Smooth muscle cell (in vitro differentiated cells): ENCODE results near the gene CLDN11. TPM values are rescaled to one million over a fixed set of nuclear protein-coding genes. Genes with fewer than 3 reads are reported as not detected.

Experiments used
- DNase-seq: peaks from one replicate; lab custom pipeline; 2025; ENCODE audit not compliant: unreplicated experiment; lab: John Stamatoyannopoulos, UW
- H2AFZ ChIP-seq: fragments of 200-600 bp; sonication (generic); 2 replicates; pipeline ENCODE4 v1.6.0; 2016; ENCODE audit warnings: antibody characterized with exemption, low read depth, mild to moderate bottlenecking
- H3F3A ChIP-seq: fragments of 200-600 bp; sonication (generic); 2 replicates; pipeline ENCODE4 v1.6.0; 2017; ENCODE audit warnings: antibody characterized with exemption, low read depth
- H3K27ac ChIP-seq: fragments of 200-600 bp; sonication (generic); 2 replicates; pipeline ENCODE4 v1.5.1; 2016; ENCODE audit warnings: low read depth, mild to moderate bottlenecking
- H3K27me3 ChIP-seq: fragments of 200-600 bp; sonication (generic); 2 replicates; pipeline ENCODE4 v1.6.1; 2016; ENCODE audit warnings: low read depth, mild to moderate bottlenecking
- H3K36me3 ChIP-seq: fragments of 200-600 bp; sonication (generic); 2 replicates; pipeline ENCODE4 v1.5.1; 2016; ENCODE audit warnings: low read depth
- H3K4me1 ChIP-seq: fragments of 200-600 bp; sonication (generic); 2 replicates; pipeline ENCODE4 v1.5.1; 2016; ENCODE audit warnings: low read depth
- H3K4me2 ChIP-seq: fragments of 200-600 bp; sonication (generic); 2 replicates; pipeline ENCODE4 v1.6.0; 2016; ENCODE audit warnings: mild to moderate bottlenecking
- H3K4me3 ChIP-seq: fragments of 200-600 bp; sonication (generic); 2 replicates; pipeline ENCODE4 v1.5.1; 2016; ENCODE audit warnings: mild to moderate bottlenecking
- H3K79me2 ChIP-seq: fragments of 200-600 bp; sonication (generic); 2 replicates; pipeline ENCODE4 v1.6.0; 2016; ENCODE audit warnings: low read depth, mild to moderate bottlenecking
- H3K9ac ChIP-seq: fragments of 200-600 bp; sonication (generic); 2 replicates; pipeline ENCODE4 v1.6.0; 2016; ENCODE audit warnings: low read depth
- H3K9me3 ChIP-seq: fragments of 200-600 bp; sonication (generic); replicated peaks from 2 replicates; pipeline ENCODE4 v1.5.1; 2016; ENCODE audit warnings: low read depth
- H4K20me1 ChIP-seq: fragments of 200-600 bp; sonication (generic); 2 replicates; pipeline ENCODE4 v1.6.0; 2016; ENCODE audit warnings: low read depth
- WGBS: methylation state at CpG from one replicate; pipeline ENCODE4 v1.1.7; 2016; ENCODE audit warnings: low lambda C conversion rate; 5-methylcytosine and 5-hydroxymethylcytosine counted together
- polyA plus RNA-seq: library from polyadenylated mRNA; unstranded; fragments of >200 nt; fragmentation: Nextera tagmentation; extraction: Ambion mirVana; gene quantifications from 2 replicates; pipeline ENCODE4 v1.2.1, GENCODE V29; 2016
- total RNA-seq: library from RNA; depleted of rRNA; stranded (reverse); fragments of >200 nt; gene quantifications from 2 replicates; pipeline ENCODE4 v1.2.3, GENCODE V29; 2014
- TF ChIP-seq, protein P1 (sequence below): fragments of 200-600 bp; sonication (generic); IDR thresholded peaks from 2 replicates; pipeline ENCODE4 v1.5.1; 2017; ENCODE audit warnings: borderline replicate concordance, mild to moderate bottlenecking, antibody characterized with exemption; ENCODE audit not compliant: insufficient read depth, poor library complexity, severe bottlenecking

CLDN11 gene
- total and polyA plus RNA-seq, 2 experiments from 2014 or later, result 1.0 to 4.2 TPM

GRCh38 chr3:170465955-170466354 lies 47.3 kb downstream of the CLDN11 start:
- Histone ChIP-seq H3F3A (peaks cover 3% of the 10 kb centered on the region), H3K9ac (no peak overlapping the region), H3K4me1 (peaks cover 10% of the 10 kb centered on the region), H3K9me3 (no peaks in the 10 kb centered on the region), H3K27me3 (peaks cover 5% of the 10 kb centered on the region), H3K4me3 (no peak overlapping the region), H3K27ac (no peak overlapping the region), H3K4me2 (no peak overlapping the region), H3K36me3 (no peaks in the 10 kb centered on the region), H2AFZ (no peak overlapping the region), H4K20me1 (no peaks in the 10 kb centered on the region), H3K79me2 (no peaks in the 10 kb centered on the region)
- 60% methylated on average over 3 of the region's 3 CpGs for WGBS
- TF ChIP-seq, protein P1, sequence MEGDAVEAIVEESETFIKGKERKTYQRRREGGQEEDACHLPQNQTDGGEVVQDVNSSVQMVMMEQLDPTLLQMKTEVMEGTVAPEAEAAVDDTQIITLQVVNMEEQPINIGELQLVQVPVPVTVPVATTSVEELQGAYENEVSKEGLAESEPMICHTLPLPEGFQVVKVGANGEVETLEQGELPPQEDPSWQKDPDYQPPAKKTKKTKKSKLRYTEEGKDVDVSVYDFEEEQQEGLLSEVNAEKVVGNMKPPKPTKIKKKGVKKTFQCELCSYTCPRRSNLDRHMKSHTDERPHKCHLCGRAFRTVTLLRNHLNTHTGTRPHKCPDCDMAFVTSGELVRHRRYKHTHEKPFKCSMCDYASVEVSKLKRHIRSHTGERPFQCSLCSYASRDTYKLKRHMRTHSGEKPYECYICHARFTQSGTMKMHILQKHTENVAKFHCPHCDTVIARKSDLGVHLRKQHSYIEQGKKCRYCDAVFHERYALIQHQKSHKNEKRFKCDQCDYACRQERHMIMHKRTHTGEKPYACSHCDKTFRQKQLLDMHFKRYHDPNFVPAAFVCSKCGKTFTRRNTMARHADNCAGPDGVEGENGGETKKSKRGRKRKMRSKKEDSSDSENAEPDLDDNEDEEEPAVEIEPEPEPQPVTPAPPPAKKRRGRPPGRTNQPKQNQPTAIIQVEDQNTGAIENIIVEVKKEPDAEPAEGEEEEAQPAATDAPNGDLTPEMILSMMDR, result no peak
- DNase-seq, result no peak

GRCh38 chr3:170467007-170467406 lies 48.3 kb downstream of the CLDN11 start:
- no peaks in the 10 kb centered on the region for H4K20me1 ChIP-seq
- H3K4me3 ChIP-seq, result no peak overlapping the region
- 94% methylated on average over 14 of the region's 14 CpGs for WGBS

DNA sequence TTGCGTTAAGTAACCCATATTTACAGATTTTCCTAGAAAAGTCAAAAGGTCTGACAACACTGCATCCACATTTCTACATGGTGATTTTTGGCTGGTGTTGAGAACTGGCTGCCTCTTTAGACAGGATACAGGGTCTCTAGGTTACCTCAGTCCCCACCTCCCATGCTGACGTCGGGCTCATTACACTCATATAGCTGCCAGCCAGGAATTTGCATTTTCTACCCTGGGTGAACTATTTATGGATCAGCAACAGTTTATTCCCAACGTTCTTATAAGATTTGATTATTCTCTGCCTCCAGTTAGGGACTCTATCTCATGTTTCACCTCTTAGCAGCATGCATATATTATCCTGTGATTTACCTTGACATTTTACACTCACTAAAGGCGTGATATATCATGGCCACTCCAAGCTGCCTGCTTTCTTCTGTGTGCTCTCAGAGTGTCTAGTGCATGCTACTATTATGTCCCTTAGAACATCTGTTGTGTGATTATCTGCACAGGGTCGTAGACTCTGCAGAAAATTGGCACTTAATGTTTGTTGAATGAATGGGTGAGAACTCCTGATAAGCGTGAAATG lies 49.0 kb downstream of the CLDN11 start:
- Histone ChIP-seq H3K4me2 (no peak overlapping the region), H3K27me3 (peaks cover 5% of the 10 kb centered on the region), H2AFZ (no peak overlapping the region), H3K79me2 (no peaks in the 10 kb centered on the region), H3F3A (peaks cover 3% of the 10 kb centered on the region), H3K9ac (no peak overlapping the region), H3K4me3 (no peak overlapping the region), H3K4me1 (peaks cover 10% of the 10 kb centered on the region), H3K27ac (no peak overlapping the region), H3K36me3 (no peaks in the 10 kb centered on the region), H4K20me1 (no peaks in the 10 kb centered on the region), H3K9me3 (no peaks in the 10 kb centered on the region)
- WGBS, result 77% methylated on average over 7 of the region's 7 CpGs
- TF ChIP-seq, protein P1, result no peak
- DNase-seq, result no peak

More at GRCh38 chr3:170467007-170467406, 48.3 kb downstream of the CLDN11 start:
- Histone ChIP-seq H3K36me3 (no peaks in the 10 kb centered on the region), H2AFZ (no peak overlapping the region), H3F3A (peaks cover 3% of the 10 kb centered on the region), H3K79me2 (no peaks in the 10 kb centered on the region), H3K27me3 (peaks cover 5% of the 10 kb centered on the region), H3K4me1 (peaks cover 10% of the 10 kb centered on the region), H3K9ac (no peak overlapping the region), H3K27ac (no peak overlapping the region), H3K9me3 (no peaks in the 10 kb centered on the region), H3K4me2 (no peak overlapping the region)
- DNase-seq, result no peak
- TF ChIP-seq, protein P1, result no peak
